Prostate gland (tissue), 2 donors: ENCODE data around the gene FAM162A.

Source experiments
- POLR2A ChIP-seq: fragments of 450-650 bp; IDR thresholded peaks from one replicate; pipeline ENCODE4 v1.6.1; 2016; ENCODE audit warnings: antibody characterized with exemption, mild to moderate bottlenecking
- POLR2AphosphoS5 ChIP-seq: sonication (generic); formaldehyde crosslinking; IDR thresholded peaks from one replicate; pipeline ENCODE4 v1.6.1; 2017; ENCODE audit warnings: antibody characterized with exemption
- TF ChIP-seq, protein P1 (sequence below), 4 experiments: fragments of 200-600 bp in 2 of 4; fragments of 450-650 bp in 2 of 4; sonication (generic) in 2 of 4; IDR thresholded peaks; 1 replicate in 3 of 4; 2 replicates in 1 of 4; pipeline ENCODE4 v1.5.1; 2016 to 2019; ENCODE audit warnings: antibody characterized with exemption in 4 of 4, mild to moderate bottlenecking in 2 of 4, moderate library complexity in 2 of 4

- TF ChIP-seq, protein P1, sequence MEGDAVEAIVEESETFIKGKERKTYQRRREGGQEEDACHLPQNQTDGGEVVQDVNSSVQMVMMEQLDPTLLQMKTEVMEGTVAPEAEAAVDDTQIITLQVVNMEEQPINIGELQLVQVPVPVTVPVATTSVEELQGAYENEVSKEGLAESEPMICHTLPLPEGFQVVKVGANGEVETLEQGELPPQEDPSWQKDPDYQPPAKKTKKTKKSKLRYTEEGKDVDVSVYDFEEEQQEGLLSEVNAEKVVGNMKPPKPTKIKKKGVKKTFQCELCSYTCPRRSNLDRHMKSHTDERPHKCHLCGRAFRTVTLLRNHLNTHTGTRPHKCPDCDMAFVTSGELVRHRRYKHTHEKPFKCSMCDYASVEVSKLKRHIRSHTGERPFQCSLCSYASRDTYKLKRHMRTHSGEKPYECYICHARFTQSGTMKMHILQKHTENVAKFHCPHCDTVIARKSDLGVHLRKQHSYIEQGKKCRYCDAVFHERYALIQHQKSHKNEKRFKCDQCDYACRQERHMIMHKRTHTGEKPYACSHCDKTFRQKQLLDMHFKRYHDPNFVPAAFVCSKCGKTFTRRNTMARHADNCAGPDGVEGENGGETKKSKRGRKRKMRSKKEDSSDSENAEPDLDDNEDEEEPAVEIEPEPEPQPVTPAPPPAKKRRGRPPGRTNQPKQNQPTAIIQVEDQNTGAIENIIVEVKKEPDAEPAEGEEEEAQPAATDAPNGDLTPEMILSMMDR (IDR thresholded peaks at IDR 0.05), result no peak
- TF ChIP-seq POLR2A (no peak), POLR2AphosphoS5 (peak; percentile 77)
These were observed 14.9 kb downstream of the FAM162A start for GRCh38 chr3:122398920-122399319.
